Frontal cortex (tissue), 4 donors: ENCODE data around the gene HTR2B. TPM values are rescaled to one million over a fixed set of nuclear protein-coding genes. Genes with fewer than 3 reads are reported as not detected.
"Not testable (repeated sequence)": the region's sequence is repeated elsewhere in the genome, so short reads cannot be mapped to it uniquely, and the experiment has no call there.

Experiments
- DNase-seq, 2 donors: peaks; one replicate each; pipeline ENCODE4 v3.0.0; 2012; ENCODE audit warnings: low spot score in 2 of 2
- FAIRE-seq: peaks from 2 replicates; lab custom pipeline; 2012; peaks lifted over from hg19 to GRCh38; lab: Jason Lieb, UNC
- small RNA-seq: library from RNA; depleted of rRNA; stranded (forward); fragments of <200 nt; gene quantifications from one replicate; pipeline ENCODE3, GENCODE V24; 2014
- total RNA-seq: library from RNA; depleted of rRNA; stranded (reverse); fragments of >200 nt; gene quantifications from one replicate; pipeline ENCODE4 v1.2.3, GENCODE V29; 2014
- donor health status: control.
- donor health status: control.
- donor health status: control.

HTR2B gene
- total RNA-seq, 1 donor from 2014 or later: 0.41 TPM

GRCh38 chr2:231100321-231100720, 24.5 kb downstream of the HTR2B start:
- not testable (repeated sequence) for DNase-seq, FAIRE-seq

- FAIRE-seq (no peak), DNase-seq (no peak)
Observed at GRCh38 chr2:231099918-231100317, 24.9 kb downstream of the HTR2B start.

DNA sequence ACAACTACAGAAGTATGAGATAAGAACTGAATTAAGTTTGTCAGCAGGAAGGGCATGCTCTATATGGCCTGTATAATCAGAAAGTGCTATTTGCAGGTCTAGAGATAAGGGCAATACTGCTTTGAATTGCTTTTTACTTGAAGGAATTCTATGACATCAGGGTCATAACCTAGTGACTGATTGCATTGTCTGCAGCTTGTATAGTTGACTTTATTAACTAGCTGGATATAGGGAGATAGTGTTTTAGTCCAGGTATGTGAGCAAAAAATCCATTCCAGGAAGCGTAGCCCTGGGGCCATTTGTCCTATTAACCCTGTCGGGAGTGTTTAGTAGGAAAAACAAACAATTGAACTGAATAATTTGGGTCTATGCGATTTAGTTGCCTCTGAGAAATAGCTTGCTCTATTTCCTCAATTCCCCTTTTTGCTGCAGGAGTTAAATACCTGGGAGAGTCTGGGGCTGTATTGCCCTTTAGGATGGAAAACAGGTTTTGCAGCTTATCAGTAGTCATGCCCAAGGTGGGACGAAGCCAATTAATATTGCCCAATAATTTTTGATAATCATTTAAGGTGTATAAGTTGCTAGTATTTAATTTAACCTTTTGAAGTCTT, 30.0 kb downstream of the HTR2B start:
- DNase-seq: no peak
- no peak for FAIRE-seq

DNA sequence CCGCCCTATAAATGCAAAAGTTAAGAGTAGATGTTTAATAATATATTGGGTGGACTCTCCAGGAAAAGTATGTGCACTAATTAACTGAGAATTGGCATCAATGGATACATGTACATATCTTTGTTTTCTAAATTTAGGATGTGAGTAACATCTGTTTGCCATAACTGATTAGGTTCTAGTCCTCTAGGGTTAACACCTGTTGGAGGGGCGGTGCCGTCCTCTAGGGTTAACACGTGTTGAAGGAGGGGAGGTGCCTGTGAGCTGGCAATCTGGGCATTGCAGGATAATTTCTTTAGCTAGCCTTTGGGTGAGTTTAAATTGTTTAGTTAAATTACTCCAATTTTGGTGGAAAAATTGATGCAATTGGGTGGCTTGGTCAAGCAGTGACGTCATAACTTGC, 30.9 kb downstream of the HTR2B start:
- no peak for DNase-seq
- no peak for FAIRE-seq

DNA sequence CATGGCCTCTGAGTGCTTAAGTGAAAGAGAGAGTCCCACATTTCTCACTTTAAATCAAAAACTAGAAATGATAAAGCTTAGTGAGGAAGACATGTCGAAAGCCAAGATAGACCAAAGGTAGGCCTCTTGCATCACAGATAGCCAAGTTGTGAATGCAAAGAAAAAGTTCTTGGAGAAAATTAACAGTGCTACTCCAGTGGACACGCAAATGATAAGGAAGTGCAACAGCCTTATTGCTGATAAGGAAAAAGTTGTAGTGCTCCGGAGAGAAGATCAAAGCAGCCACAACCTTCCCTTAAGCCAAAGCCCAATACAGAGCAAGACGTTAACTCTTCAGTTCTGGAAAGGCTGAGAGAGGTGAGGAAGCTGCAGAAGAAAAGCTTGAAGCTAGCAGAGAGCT, 36.1 kb downstream of the HTR2B start:
- FAIRE-seq (no peak), DNase-seq (no peak)

- FAIRE-seq (no peak), DNase-seq (no peak)
Observed at GRCh38 chr2:231084565-231084964, 40.3 kb downstream of the HTR2B start.

GRCh38 chr2:231069379-231070054, 55.3 kb downstream of the HTR2B start:
- no peak for FAIRE-seq
- no peak for DNase-seq

GRCh38 chr2:231068525-231069222, 56.2 kb downstream of the HTR2B start:
- FAIRE-seq (no peak), DNase-seq (no peak)

DNA sequence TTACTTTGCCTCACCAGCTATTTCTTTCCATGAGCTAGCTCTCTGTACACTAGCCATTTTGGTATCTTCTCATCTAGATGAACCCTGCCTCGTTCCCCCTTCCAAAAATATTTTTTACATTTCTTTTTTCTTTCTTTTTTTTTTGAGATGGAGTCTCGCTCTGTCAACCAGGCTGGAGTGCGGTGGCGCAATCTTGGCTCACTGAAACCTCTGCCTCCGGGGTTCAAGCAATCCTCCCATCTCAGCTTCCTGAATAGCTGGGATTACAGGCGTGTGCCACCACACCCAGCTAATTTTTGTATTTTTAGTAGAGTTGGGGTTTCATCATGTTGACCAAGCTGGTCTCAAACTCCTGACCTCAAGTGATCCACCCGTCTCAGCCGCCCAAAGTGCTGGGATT, 57.3 kb downstream of the HTR2B start:
- FAIRE-seq, DNase-seq: not testable (repeated sequence)

GRCh38 chr2:231065966-231066365, 58.9 kb downstream of the HTR2B start:
- no peak for DNase-seq
- no peak for FAIRE-seq

DNA sequence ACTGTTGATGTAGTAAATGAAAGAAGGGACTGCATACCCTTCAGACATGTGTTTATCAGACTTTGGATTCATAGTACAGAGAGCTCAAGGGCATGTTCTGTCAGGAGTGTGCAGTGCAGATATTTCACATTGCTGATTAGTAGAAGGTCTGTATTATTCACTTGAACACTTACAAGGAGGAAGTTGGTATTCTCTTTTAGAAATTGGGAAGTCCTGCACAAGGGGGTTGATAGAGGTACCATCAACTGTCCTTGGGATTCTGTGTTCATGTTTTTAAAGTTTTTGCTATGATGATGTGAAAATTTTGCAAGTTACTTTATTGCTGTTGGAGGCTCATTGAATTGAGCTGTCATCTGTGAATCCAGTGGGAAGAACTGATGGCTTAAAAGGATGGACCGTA, 61.5 kb downstream of the HTR2B start:
- FAIRE-seq: no peak

GRCh38 chr2:231062776-231063175, 62.1 kb downstream of the HTR2B start:
- FAIRE-seq (no peak), DNase-seq (no peak)

More for the DNA sequence above, 61.5 kb downstream of the HTR2B start:
- DNase-seq: no peak

DNA sequence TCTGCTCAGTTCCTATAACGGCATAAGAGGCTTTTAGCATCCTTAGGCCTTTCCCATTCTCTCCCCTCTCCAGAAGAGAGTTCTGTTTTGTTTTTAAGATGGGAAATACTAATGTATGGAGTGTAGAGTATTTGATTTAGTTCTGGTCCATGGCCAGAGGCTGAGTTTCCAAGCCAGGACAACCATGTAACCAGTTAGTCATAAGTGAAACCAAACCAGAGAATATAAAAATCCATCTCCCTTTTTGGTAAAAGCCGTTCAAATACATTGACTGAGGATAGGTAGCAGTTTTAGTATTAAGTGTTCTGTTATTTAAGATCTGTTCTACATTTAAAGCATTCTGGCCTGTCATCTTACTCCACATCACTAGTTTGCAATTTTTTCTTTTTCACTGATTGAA, 65.1 kb downstream of the HTR2B start:
- DNase-seq: no peak
- FAIRE-seq: no peak

DNA sequence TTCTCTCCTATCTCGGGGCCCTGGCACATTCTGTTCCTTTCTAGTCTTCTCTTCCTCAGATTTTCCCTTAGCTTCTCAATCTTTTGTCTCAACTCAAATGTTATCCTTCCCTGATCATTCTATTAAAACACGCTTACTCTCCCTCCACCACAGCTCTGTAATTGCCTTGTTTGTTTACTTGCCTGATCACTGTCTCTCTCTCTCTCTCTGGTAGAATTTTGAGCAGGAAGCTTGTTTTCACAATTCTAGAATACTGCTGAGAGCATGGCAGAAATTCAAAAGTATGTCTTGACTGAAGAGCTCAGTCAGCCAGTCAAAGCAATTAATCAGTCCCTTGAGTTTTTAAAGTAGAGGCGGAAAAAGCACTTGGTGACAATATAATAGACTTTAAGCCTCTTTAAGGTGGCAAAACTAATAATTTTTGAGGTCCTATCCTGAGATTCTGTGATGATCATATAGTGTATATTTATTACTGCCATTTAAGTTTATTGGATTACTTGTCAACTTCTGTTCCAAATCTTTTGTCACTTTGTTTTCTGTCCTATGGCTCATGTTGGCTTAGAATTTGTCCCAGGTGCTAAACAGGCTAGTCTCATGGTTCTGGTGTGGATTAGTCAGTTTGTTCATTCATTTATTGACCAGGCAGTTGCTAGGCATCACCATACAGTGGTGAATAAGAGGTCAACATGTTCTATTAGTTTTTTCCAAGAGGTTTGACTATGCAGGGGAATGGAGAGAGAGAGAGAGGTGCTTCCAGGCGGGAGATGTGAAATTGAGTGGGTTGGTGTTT, 65.9 kb downstream of the HTR2B start:
- DNase-seq: no peak
- FAIRE-seq: no peak

Small RNA genes lying within 50 kb of the gene (small RNA-seq; reads per million reads assigned to genes)
- gene RNU1-93P: not detected

Other genes with a start within 250 kb of the HTR2B start
- not detected for gene GPR55, start 199.8 kb downstream of the HTR2B start, total RNA-seq
- gene SPATA3, start 128.9 kb downstream of the HTR2B start, total RNA-seq: not detected
- gene C2orf72, start 87.5 kb downstream of the HTR2B start, total RNA-seq: 27.7 TPM
- gene PSMD1, start 68.2 kb downstream of the HTR2B start, total RNA-seq: 116 TPM
- 15.1 TPM for gene ARMC9, start 73.6 kb upstream of the HTR2B start, total RNA-seq